ENCODE data around the gene EHMT1. TPM values are rescaled to one million over a fixed set of nuclear protein-coding genes. Genes with fewer than 3 reads are reported as not detected.

EHMT1 gene
- total RNA-seq, 4 donors from 2014 or later = 38.6 to 77.8 (median 54.3) TPM

- TF ChIP-seq POLR2A (IDR thresholded peaks at IDR 0.05) (no peak), CTCF (IDR thresholded peaks at IDR 0.05 in 4 of 5, conservative IDR thresholded peaks at IDR 0.05 in 1 of 5) (no peak)
- Histone ChIP-seq H3K4me1 (peaks cover 10 to 33% of the 10 kb centered on the region in 2 donors), H3K9me3 (no peaks in the 10 kb centered on the region), H3K36me3 (no peaks in the 10 kb centered on the region), H3K27me3 (no peaks in the 10 kb centered on the region), H3K27ac (no peak overlapping the region), H3K4me3 (no peak overlapping the region)
- in situ Hi-C loops (cut with MboI; ENCODE audit: low sequenced_read_pairs in 4 of 4) = no loop called here
- no peak for DNase-seq
- intact Hi-C loops (cut with DNase I; ENCODE audit: low total_unique reads) = no loop called here
- no peak for ATAC-seq
Measured at GRCh38 chr9:137705443-137705863, 86.6 kb downstream of the EHMT1 start.

- no peaks in the 10 kb centered on the region for H3K9me3 ChIP-seq
- intact Hi-C loops (cut with DNase I; ENCODE audit: low total_unique reads) = no loop called here
- H3K4me1 ChIP-seq = peaks cover 10 to 38% of the 10 kb centered on the region in 2 donors
- DNase-seq = no peak
- in situ Hi-C loops (cut with MboI; ENCODE audit: low sequenced_read_pairs in 4 of 4) = no loop called here
- TF ChIP-seq CTCF (IDR thresholded peaks at IDR 0.05 in 4 of 5, conservative IDR thresholded peaks at IDR 0.05 in 1 of 5) (no peak), POLR2A (IDR thresholded peaks at IDR 0.05) (no peak)
- H3K27ac ChIP-seq = no peak overlapping the region
- no peaks in the 10 kb centered on the region for H3K27me3 ChIP-seq
- H3K4me3 ChIP-seq = no peak overlapping the region
- peaks cover 0 to 2% of the 10 kb centered on the region in 2 donors for H3K36me3 ChIP-seq
- ATAC-seq = no peak
Measured at GRCh38 chr9:137705906-137706305, 87.1 kb downstream of the EHMT1 start.

DNA sequence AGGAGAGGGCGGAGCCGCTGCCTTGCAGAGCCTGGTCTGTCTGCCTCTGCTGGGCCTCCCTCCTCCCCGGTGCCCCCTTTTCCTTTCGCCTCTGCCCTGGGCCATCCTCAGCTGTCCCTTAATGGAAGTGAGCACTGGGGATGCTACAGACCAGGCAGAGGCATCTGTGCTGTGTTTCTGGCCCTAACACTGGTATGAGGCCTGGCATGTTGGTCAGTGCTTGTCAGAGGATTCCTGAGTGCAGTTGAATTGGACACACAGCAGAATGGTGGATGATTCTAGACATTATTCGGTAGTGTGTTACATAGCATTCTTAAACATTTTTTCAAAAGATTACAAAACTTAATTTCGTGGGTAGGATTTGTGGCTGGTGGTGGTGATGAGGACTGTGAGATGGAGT, 88.6 kb downstream of the EHMT1 start:
- Histone ChIP-seq H3K27me3 (no peaks in the 10 kb centered on the region), H3K4me3 (no peak overlapping the region), H3K4me1 (peaks cover 10 to 41% of the 10 kb centered on the region in 2 donors), H3K27ac (peak overlapping the region in 1 of 4 donors; percentile 23), H3K36me3 (peaks cover 0 to 16% of the 10 kb centered on the region in 2 donors), H3K9me3 (no peaks in the 10 kb centered on the region)
- DNase-seq (no peak), ATAC-seq (no peak)
- intact Hi-C loops (cut with DNase I; ENCODE audit: low total_unique reads) (no loop called here), in situ Hi-C loops (cut with MboI; ENCODE audit: low sequenced_read_pairs in 4 of 4) (no loop called here)
- TF ChIP-seq CTCF (IDR thresholded peaks at IDR 0.05 in 4 of 5, conservative IDR thresholded peaks at IDR 0.05 in 1 of 5) (no peak), POLR2A (IDR thresholded peaks at IDR 0.05) (no peak)

DNA sequence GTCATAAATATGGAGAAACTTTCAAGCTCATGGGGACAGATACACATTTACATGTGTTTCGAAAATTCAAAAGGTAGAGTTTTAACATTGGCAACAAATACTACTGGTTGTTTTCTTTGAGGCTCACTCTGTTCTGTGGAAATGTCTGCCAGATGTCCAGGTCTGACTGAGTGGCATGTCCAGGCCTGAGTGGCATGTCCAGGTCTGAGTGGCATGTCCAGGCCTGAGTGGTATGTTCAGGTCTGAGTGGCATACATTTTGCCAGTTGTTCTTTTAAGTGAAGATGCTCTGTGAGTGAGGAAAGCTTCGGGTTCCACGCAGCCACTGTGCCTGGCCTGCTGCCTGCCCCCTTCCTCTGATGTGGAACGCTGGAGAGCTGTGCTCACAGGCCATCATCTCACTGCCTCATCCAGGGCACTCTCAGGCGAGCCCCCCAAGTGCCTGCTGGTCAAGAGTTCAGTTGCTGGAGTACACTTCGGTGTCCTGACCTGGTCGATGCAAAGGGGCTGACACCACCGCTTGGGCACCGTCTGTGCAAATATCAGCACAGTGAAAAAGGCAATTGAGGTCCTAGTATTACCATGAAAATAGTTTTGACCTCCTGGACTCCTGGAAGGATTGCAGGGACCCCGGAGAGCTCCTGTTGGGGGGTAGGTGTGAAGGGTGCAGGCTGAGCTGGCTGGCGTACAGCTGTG, 89.9 kb downstream of the EHMT1 start:
- in situ Hi-C loops (cut with MboI; ENCODE audit: low sequenced_read_pairs in 4 of 4) (no loop called here), intact Hi-C loops (cut with DNase I; ENCODE audit: low total_unique reads) (no loop called here)
- no peak for TF ChIP-seq POLR2A (IDR thresholded peaks at IDR 0.05)
- TF ChIP-seq CTCF (IDR thresholded peaks at IDR 0.05 in 4 of 5, conservative IDR thresholded peaks at IDR 0.05 in 1 of 5) = no peak
- H3K4me1 ChIP-seq = peaks cover 10 to 41% of the 10 kb centered on the region in 2 donors
- no peaks in the 10 kb centered on the region for H3K9me3 ChIP-seq
- DNase-seq (no peak), ATAC-seq (no peak)
- H3K36me3 ChIP-seq = peaks cover 0 to 16% of the 10 kb centered on the region in 2 donors
- no peak overlapping the region for H3K4me3 ChIP-seq
- H3K27me3 ChIP-seq = no peaks in the 10 kb centered on the region
- peak overlapping the region in 1 of 4 donors; percentile 13 for H3K27ac ChIP-seq
